ENCODE data around the gene ZNF385A.

ZNF385A gene

DNA sequence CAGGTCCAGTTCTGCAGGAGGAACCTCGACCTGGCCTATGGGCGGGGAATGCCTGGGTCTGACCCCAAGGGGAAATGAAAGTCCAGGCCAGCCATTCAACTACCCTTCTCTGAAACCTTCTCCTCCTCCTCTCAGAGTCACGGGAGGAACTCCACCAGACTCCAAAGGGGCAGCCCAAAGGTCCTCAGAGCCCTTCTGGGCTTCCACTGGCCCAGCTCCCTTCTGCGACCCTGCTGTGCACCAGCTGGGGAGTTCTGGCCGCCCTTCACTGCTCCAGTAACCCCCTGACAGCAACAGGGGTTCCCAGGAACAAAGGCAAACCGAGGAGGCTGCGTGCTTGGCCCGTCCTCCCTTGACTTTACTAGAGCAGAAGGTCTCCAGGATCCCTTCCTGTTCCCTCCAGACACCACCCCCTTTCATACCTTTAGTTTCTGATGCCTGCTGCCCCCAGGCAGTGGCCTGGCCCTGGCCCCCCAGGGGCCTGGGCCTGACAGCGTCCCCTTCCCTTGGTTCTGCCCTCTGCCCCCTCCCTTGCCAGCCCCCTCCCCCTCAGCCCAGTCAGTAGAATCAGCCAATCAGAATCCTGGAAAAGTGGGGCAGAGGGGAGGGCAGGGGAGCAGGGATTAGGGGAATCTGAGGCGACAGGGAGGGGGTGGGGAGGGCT lies 850 bp upstream of the ZNF385A start:
- H2AFZ ChIP-seq (ENCODE audit: low read length) = no peak overlapping the region
- no peaks in the 10 kb centered on the region for H3K79me2 ChIP-seq (ENCODE audit: insufficient read depth, low read length)
- no peak overlapping the region for H3K9ac ChIP-seq (ENCODE audit: low read depth, low read length, poor library complexity, severe bottlenecking)
- no peaks in the 10 kb centered on the region for H3K9me2 ChIP-seq (replicated peaks; ENCODE audit: low read depth, low read length)
- no peaks in the 10 kb centered on the region for H3K27me3 ChIP-seq (ENCODE audit: insufficient read depth, low read length, poor library complexity, severe bottlenecking)
- H4K20me1 ChIP-seq (ENCODE audit: insufficient read depth, low read length, poor library complexity, severe bottlenecking) = no peaks in the 10 kb centered on the region
- H3K4me1 ChIP-seq (ENCODE audit: insufficient read depth, low read length, poor library complexity, severe bottlenecking) = peaks cover 36% of the 10 kb centered on the region
- H3K9me3 ChIP-seq (ENCODE audit: insufficient read depth, low read depth, low read length) = no peaks in the 10 kb centered on the region
- TF ChIP-seq, protein P1, sequence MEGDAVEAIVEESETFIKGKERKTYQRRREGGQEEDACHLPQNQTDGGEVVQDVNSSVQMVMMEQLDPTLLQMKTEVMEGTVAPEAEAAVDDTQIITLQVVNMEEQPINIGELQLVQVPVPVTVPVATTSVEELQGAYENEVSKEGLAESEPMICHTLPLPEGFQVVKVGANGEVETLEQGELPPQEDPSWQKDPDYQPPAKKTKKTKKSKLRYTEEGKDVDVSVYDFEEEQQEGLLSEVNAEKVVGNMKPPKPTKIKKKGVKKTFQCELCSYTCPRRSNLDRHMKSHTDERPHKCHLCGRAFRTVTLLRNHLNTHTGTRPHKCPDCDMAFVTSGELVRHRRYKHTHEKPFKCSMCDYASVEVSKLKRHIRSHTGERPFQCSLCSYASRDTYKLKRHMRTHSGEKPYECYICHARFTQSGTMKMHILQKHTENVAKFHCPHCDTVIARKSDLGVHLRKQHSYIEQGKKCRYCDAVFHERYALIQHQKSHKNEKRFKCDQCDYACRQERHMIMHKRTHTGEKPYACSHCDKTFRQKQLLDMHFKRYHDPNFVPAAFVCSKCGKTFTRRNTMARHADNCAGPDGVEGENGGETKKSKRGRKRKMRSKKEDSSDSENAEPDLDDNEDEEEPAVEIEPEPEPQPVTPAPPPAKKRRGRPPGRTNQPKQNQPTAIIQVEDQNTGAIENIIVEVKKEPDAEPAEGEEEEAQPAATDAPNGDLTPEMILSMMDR (conservative IDR thresholded peaks at IDR 0.05; ENCODE audit: low read length) = no peak
- TF ChIP-seq EZH2phosphoT487 (IDR thresholded peaks at IDR 0.05; ENCODE audit: borderline replicate concordance) = no peak
- H3K4me3 ChIP-seq (ENCODE audit: low read length, poor library complexity, severe bottlenecking) = no peak overlapping the region
- H3K4me2 ChIP-seq (ENCODE audit: low read depth, low read length, poor library complexity, severe bottlenecking) = no peak overlapping the region
- no peaks in the 10 kb centered on the region for H3K36me3 ChIP-seq (ENCODE audit: insufficient read depth, low read length)
- H3F3A ChIP-seq (ENCODE audit: low read depth) = no peaks in the 10 kb centered on the region

DNA sequence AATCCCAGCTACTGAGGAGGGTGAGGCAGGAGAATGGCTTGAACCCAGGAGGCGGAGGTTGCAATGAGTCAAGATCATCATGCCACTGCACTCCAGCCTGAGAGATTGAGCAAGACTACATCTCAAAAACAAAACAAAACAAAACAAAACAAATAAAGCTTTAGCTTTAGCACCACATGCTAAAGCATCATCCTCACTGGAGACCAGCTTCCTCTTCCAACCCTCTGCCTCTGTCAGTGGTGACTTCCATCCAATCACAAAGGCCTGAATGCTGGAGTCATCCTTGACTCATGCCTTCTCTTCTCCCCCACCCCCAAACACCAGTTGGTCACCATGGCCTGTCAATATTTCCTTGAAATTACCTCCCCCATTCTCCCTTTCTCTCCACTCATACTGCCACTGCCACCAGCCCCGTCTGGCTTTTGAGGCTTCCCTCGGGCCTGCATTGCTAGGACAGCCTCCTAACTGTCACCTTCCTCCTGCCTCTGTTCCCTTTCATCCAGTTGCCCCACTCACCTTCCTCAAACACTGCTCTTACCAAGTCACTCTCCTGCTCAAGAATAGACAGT lies 1.4 kb downstream of the ZNF385A start:
- H3K4me3 ChIP-seq (ENCODE audit: low read length, poor library complexity, severe bottlenecking) = no peak overlapping the region
- no peak overlapping the region for H3K4me2 ChIP-seq (ENCODE audit: low read depth, low read length, poor library complexity, severe bottlenecking)
- no peaks in the 10 kb centered on the region for H3K9me3 ChIP-seq (ENCODE audit: insufficient read depth, low read depth, low read length)
- H3K36me3 ChIP-seq (ENCODE audit: insufficient read depth, low read length) = no peaks in the 10 kb centered on the region
- TF ChIP-seq, protein P1 (conservative IDR thresholded peaks at IDR 0.05; ENCODE audit: low read length) = no peak
- TF ChIP-seq EZH2phosphoT487 (IDR thresholded peaks at IDR 0.05; ENCODE audit: borderline replicate concordance) = no peak
- H3K4me1 ChIP-seq (ENCODE audit: insufficient read depth, low read length, poor library complexity, severe bottlenecking) = peaks cover 17% of the 10 kb centered on the region
- H2AFZ ChIP-seq (ENCODE audit: low read length) = no peak overlapping the region; the same call in 1 of the 2 replicates
- H3K9me2 ChIP-seq (replicated peaks; ENCODE audit: low read depth, low read length) = no peaks in the 10 kb centered on the region
- no peaks in the 10 kb centered on the region for H3F3A ChIP-seq (ENCODE audit: low read depth)
- no peaks in the 10 kb centered on the region for H3K79me2 ChIP-seq (ENCODE audit: insufficient read depth, low read length)
- H4K20me1 ChIP-seq (ENCODE audit: insufficient read depth, low read length, poor library complexity, severe bottlenecking) = no peaks in the 10 kb centered on the region
- no peak overlapping the region for H3K9ac ChIP-seq (ENCODE audit: low read depth, low read length, poor library complexity, severe bottlenecking)
- H3K27me3 ChIP-seq (ENCODE audit: insufficient read depth, low read length, poor library complexity, severe bottlenecking) = no peaks in the 10 kb centered on the region

DNA sequence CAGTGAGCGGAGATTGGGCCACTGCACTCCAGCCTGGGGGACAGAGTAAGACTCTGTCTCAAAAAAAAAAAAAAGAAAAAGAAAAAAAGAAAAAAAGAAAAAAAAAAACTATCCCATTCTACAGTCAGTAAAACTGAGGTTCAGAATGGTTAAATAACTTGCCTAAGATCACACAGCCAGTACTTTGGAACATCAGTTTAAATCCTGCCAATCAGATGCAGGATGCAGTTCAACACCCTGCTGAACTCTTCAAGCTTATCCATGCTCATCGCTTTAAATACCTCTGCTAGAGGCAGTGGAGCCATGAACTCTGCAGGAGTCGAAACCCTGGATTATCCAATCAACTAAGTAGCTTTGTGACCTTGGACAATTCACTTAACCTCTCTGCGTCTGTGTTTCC lies 3.4 kb downstream of the ZNF385A start:
- Histone ChIP-seq H2AFZ (ENCODE audit: low read length) (no peak overlapping the region), H3K4me1 (ENCODE audit: insufficient read depth, low read length, poor library complexity, severe bottlenecking) (peaks cover 3% of the 10 kb centered on the region), H3K36me3 (ENCODE audit: insufficient read depth, low read length) (no peaks in the 10 kb centered on the region), H4K20me1 (ENCODE audit: insufficient read depth, low read length, poor library complexity, severe bottlenecking) (no peaks in the 10 kb centered on the region), H3K27me3 (ENCODE audit: insufficient read depth, low read length, poor library complexity, severe bottlenecking) (no peaks in the 10 kb centered on the region), H3K9me3 (ENCODE audit: insufficient read depth, low read depth, low read length) (no peaks in the 10 kb centered on the region), H3K4me3 (ENCODE audit: low read length, poor library complexity, severe bottlenecking) (no peak overlapping the region), H3K9me2 (replicated peaks; ENCODE audit: low read depth, low read length) (no peaks in the 10 kb centered on the region), H3F3A (ENCODE audit: low read depth) (no peaks in the 10 kb centered on the region), H3K9ac (ENCODE audit: low read depth, low read length, poor library complexity, severe bottlenecking) (no peak overlapping the region), H3K79me2 (ENCODE audit: insufficient read depth, low read length) (no peaks in the 10 kb centered on the region), H3K4me2 (ENCODE audit: low read depth, low read length, poor library complexity, severe bottlenecking) (no peak overlapping the region)
- TF ChIP-seq, protein P1 (conservative IDR thresholded peaks at IDR 0.05; ENCODE audit: low read length) = no peak
- TF ChIP-seq EZH2phosphoT487 (IDR thresholded peaks at IDR 0.05; ENCODE audit: borderline replicate concordance) = no peak

Measured in Loucy (cell line).